LNCaP clone FGC (cell line): Measurements from ENCODE around the gene PHLDA2.

ENCODE experiments used
- DNase-seq: peaks from one replicate; pipeline ENCODE4 v3.0.0-alpha.2; 2011; ENCODE audit warnings: low read depth
- H3K4me3 ChIP-seq: 2 replicates; pipeline ENCODE4 v1.5.1; 2011; ENCODE audit warnings: mild to moderate bottlenecking, low read depth, low read length, control low read depth
- CTCF ChIP-seq: IDR thresholded peaks from 2 replicates; pipeline ENCODE4 v1.5.1; 2012; ENCODE audit warnings: mild to moderate bottlenecking; ENCODE audit not compliant: control insufficient read depth, insufficient read depth; ENCODE audit errors: extremely low read depth

Gene PHLDA2

DNA sequence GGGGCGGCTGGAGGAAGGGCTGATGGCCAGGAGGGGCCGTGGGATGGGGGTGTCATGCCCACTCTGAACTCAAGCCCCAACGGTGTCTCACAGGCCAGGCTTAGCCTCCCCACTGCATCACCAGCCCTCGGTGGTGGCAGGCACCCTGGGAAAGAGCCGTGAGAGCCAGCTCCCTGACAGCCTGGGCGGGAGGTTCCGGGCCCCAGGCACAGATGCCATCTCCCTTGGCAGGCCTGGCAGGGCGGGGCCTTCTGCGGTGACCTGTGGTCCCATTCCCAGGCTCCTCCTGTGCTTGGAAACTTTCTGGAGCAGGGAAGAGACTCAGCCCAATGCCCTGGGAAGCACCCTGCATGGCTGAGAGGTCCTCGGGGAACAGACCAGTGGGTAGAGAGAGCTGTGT lies 4.8 kb downstream of the PHLDA2 start:
- H3K4me3 ChIP-seq = no peak overlapping the region
- DNase-seq = no peak
- no peak for TF ChIP-seq CTCF

GRCh38 chr11:2923446-2924375 lies 5.5 kb downstream of the PHLDA2 start:
- H3K4me3 ChIP-seq = no peak overlapping the region
- no peak for DNase-seq
- no peak for TF ChIP-seq CTCF

GRCh38 chr11:2922655-2923054 lies 6.6 kb downstream of the PHLDA2 start:
- TF ChIP-seq CTCF = no peak
- DNase-seq = no peak
- no peak overlapping the region for H3K4me3 ChIP-seq

DNA sequence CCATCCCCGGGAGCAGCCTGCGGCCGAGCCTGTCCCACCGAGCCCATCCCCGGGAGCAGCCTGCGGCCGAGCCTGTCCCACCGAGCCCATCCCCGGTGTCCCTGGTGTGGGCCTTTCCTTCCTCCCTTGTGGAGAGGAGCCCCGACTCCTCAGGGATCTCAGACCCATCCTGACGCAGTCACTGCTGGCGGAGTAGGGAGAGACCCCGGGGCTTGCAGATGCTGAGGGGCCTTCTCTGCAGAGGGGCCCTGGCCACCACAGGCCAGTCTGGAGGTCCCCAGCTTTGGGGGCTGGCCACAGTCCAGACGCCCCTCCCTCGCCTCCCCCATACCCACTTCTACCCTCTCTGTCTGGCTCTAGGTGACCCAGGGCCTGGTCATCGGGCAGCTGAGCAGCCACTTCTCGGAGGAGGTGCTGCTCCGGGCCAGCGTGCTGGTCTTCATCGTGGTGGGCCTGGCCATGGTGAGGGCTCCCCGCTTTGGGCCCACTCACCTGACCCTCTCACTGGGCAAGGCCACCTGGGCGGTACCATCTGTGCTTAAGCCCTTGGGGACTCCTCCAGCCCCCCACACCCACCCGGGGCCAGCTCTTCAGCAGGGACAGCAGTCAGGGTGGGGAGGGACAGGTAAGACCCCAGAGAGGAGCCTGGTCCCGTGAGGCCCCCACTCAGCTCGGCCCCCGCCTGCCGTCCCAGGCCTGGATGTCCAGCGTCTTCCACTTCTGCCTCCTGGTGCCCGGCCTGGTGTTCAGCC lies 7.3 kb downstream of the PHLDA2 start:
- no peak for TF ChIP-seq CTCF
- no peak overlapping the region for H3K4me3 ChIP-seq

DNA sequence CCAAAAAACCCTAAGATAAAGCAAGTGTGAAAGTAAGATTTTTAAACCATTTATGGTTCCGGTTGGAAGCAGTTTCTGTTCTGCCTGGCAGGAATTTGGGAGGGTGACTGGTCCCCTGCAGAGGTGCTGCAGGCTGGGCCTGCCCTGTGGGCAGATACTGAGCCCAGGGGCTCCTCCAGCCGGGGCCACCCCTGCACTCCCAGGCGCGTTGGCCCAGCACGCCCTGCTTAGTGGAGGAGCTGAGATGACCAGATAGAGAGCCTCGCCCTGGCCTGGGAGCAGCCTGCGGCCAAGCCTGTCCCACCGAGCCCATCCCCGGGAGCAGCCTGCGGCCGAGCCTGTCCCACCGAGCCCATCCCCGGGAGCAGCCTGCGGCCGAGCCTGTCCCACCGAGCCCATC lies 8.0 kb downstream of the PHLDA2 start:
- no peak for DNase-seq

More for the DNA sequence above, 7.3 kb downstream of the PHLDA2 start:
- no peak for DNase-seq

GRCh38 chr11:2920343-2920742 lies 8.9 kb downstream of the PHLDA2 start:
- TF ChIP-seq CTCF = no peak
- DNase-seq = no peak
- H3K4me3 ChIP-seq = no peak overlapping the region

More for the DNA sequence above, 8.0 kb downstream of the PHLDA2 start:
- no peak for TF ChIP-seq CTCF
- H3K4me3 ChIP-seq = no peak overlapping the region
